Measurements from ENCODE around the gene CASP8AP2. TPM values are rescaled to one million over a fixed set of nuclear protein-coding genes. Genes with fewer than 3 reads are reported as not detected.
A peak's percentile ranks its signal among the peaks of the same experiment; 100 is the strongest.
"Not testable (repeated sequence)": the region's sequence is repeated elsewhere in the genome, so short reads cannot be mapped to it uniquely, and the experiment has no call there.

CASP8AP2 gene
- total and polyA plus RNA-seq, 4 donors = 7.1 to 20.6 (median 12.1) TPM

- H3K27ac ChIP-seq (ENCODE audit: low read depth in 1 of 2, low read length in 2 of 2) = no peak overlapping the region
- intact Hi-C loops (cut with DNase I) = no loop called here
- no peak overlapping the region for H3K4me3 ChIP-seq (ENCODE audit: low read length in 2 of 2)
- WGBS, 2 donors = 88 to 91% methylated on average over 3 of the region's 3 CpGs
- no peaks in the 10 kb centered on the region for H3K4me1 ChIP-seq (ENCODE audit: control insufficient read depth in 1 of 2, insufficient read depth in 2 of 2, low read length in 2 of 2)
- H3K27me3 ChIP-seq (ENCODE audit: control insufficient read depth in 1 of 2, insufficient read depth in 2 of 2, low read length in 1 of 2) = no peaks in the 10 kb centered on the region
- H3K9me3 ChIP-seq (ENCODE audit: control insufficient read depth, low read length) = no peaks in the 10 kb centered on the region
- DNase-seq (no peak), ATAC-seq (ENCODE audit: low FRiP score) (no peak)
- peaks cover 0 to 4% of the 10 kb centered on the region in 2 donors for H3K36me3 ChIP-seq (ENCODE audit: control insufficient read depth in 1 of 2, insufficient read depth in 2 of 2, low read length in 1 of 2)
These were observed 22.1 kb upstream of the CASP8AP2 start for GRCh38 chr6:89807581-89807980.

DNA sequence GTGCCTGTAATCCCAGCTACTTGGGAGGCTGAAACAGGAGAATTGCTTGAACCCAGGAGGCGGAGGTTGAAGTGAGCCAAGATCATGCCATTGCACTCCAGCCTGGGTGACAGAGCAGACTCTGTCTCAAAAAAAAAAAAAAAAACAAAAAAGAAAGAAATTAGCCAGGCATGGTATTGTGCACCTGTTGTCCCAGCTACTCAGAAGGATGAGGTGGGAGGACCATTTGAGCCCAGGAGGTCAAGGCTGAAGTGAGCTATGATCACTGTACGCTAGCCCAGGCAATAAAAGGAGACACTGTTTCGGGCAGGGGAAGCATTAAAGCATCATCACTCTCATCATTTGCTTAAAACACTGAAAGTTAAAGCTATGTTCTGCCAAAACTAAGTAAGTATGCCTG is 16.3 kb upstream of the CASP8AP2 start:
- 95 to 96% methylated on average over 3 of the region's 3 CpGs for WGBS, 2 donors
- intact Hi-C loops (cut with DNase I); ATAC-seq (ENCODE audit: low FRiP score): not testable (repeated sequence)

DNA sequence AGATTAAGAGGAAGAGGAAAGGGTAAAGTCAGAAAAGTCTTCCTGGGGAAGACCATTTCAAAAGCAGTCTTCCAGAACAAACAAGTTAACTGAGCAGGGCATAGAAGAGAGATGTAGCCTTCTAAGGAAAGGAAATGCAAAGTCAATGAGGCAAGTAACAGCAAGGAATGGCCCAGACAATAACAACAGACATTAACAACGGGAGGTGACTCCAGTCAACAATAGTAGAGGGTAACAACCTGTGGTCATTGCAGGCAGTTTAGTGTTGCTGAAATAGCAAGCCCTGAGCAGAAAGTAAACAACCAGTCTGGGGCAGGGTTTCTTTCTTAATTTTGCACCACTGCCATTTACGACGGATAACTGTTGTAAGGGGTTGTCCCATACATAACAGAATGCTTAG is 12.2 kb upstream of the CASP8AP2 start:
- Histone ChIP-seq H3K27ac (ENCODE audit: low read depth in 1 of 2, low read length in 2 of 2) (no peak overlapping the region), H3K36me3 (ENCODE audit: control insufficient read depth in 1 of 2, insufficient read depth in 2 of 2, low read length in 1 of 2) (no peaks in the 10 kb centered on the region), H3K4me1 (ENCODE audit: control insufficient read depth in 1 of 2, insufficient read depth in 2 of 2, low read length in 2 of 2) (no peaks in the 10 kb centered on the region), H3K9me3 (ENCODE audit: control insufficient read depth, low read length) (no peaks in the 10 kb centered on the region), H3K4me3 (ENCODE audit: low read length in 2 of 2) (no peak overlapping the region), H3K27me3 (ENCODE audit: control insufficient read depth in 1 of 2, insufficient read depth in 2 of 2, low read length in 1 of 2) (no peaks in the 10 kb centered on the region)
- no peak for DNase-seq
- ATAC-seq (ENCODE audit: low FRiP score) = no peak
- 49 to 61% methylated on average over 3 of the region's 3 CpGs for WGBS, 2 donors
- intact Hi-C loops (cut with DNase I) = no loop called here

More for the DNA sequence above, 16.3 kb upstream of the CASP8AP2 start:
- not testable (repeated sequence) for H3K27me3 ChIP-seq (ENCODE audit: control insufficient read depth in 1 of 2, insufficient read depth in 2 of 2, low read length in 1 of 2); H3K9me3 ChIP-seq (ENCODE audit: control insufficient read depth, low read length); DNase-seq; H3K27ac ChIP-seq (ENCODE audit: low read depth in 1 of 2, low read length in 2 of 2); H3K4me3 ChIP-seq (ENCODE audit: low read length in 2 of 2); H3K4me1 ChIP-seq (ENCODE audit: control insufficient read depth in 1 of 2, insufficient read depth in 2 of 2, low read length in 2 of 2); H3K36me3 ChIP-seq (ENCODE audit: control insufficient read depth in 1 of 2, insufficient read depth in 2 of 2, low read length in 1 of 2)

DNA sequence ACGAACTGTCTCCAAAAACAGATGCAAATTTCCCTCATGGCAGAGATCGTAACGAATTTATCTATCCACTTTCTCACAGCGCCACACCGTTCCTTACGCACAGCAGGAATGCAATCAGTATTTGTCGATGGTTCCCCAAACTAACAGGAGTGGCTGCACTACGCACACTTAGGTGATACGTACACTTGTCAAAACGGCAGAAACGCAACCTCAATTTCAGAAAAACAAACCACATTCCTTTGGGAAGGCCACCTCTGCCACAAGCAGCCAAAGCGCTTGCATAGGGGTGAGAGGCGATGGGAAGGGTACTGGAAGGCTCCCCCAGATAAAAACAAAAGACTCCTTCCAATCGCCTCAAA is 10.7 kb upstream of the CASP8AP2 start:
- intact Hi-C loops (cut with DNase I) = no loop called here
- no peak for ATAC-seq (ENCODE audit: low FRiP score)
- H3K9me3 ChIP-seq (ENCODE audit: control insufficient read depth, low read length) = no peaks in the 10 kb centered on the region

GRCh38 chr6:89819336-89820130 is 10.1 kb upstream of the CASP8AP2 start, which contains the start of gene MDN1:
MDN1 (minus strand) TSS chr6:89819794; CDS start chr6:89819607, 187 bp downstream.
- Histone ChIP-seq H3K36me3 (ENCODE audit: control insufficient read depth in 1 of 2, insufficient read depth in 2 of 2, low read length in 1 of 2) (no peaks in the 10 kb centered on the region), H3K27me3 (ENCODE audit: control insufficient read depth in 1 of 2, insufficient read depth in 2 of 2, low read length in 1 of 2) (no peaks in the 10 kb centered on the region), H3K4me1 (ENCODE audit: control insufficient read depth in 1 of 2, insufficient read depth in 2 of 2, low read length in 2 of 2) (no peaks in the 10 kb centered on the region), H3K4me3 (ENCODE audit: low read length in 2 of 2) (peak within 1 kb of the TSS; percentile 63 to 64), H3K27ac (ENCODE audit: low read depth in 1 of 2, low read length in 2 of 2) (peak within 1 kb of the TSS in 1 of 2 donors; percentile 73), H3K9me3 (ENCODE audit: control insufficient read depth, low read length) (no peaks in the 10 kb centered on the region)
- 0% methylated on average over 65 of the region's 65 CpGs for WGBS, 2 donors
- intact Hi-C loops (cut with DNase I) = loop anchor here in 1 of 2 donors (10.0 kb wide), 1 partner anchor 765 kb away; the partner anchor contains the start of gene MAP3K7
- DNase-seq (peak; percentile 94 to 96), ATAC-seq (ENCODE audit: low FRiP score) (peak; percentile 99)

More for the DNA sequence above, 10.7 kb upstream of the CASP8AP2 start:
- Histone ChIP-seq H3K27ac (ENCODE audit: low read depth in 1 of 2, low read length in 2 of 2) (peak overlapping the region in 1 of 2 donors; percentile 73), H3K4me1 (ENCODE audit: control insufficient read depth in 1 of 2, insufficient read depth in 2 of 2, low read length in 2 of 2) (no peaks in the 10 kb centered on the region), H3K27me3 (ENCODE audit: control insufficient read depth in 1 of 2, insufficient read depth in 2 of 2, low read length in 1 of 2) (no peaks in the 10 kb centered on the region), H3K36me3 (ENCODE audit: control insufficient read depth in 1 of 2, insufficient read depth in 2 of 2, low read length in 1 of 2) (no peaks in the 10 kb centered on the region), H3K4me3 (ENCODE audit: low read length in 2 of 2) (peak overlapping the region; percentile 63 to 64)
- WGBS, 2 donors = 0% methylated on average over 14 of the region's 14 CpGs
- no peak for DNase-seq

- no peaks in the 10 kb centered on the region for H3K36me3 ChIP-seq (ENCODE audit: control insufficient read depth in 1 of 2, insufficient read depth in 2 of 2, low read length in 1 of 2)
- ATAC-seq (ENCODE audit: low FRiP score) (no peak), DNase-seq (no peak)
- 4 to 11% methylated on average over 6 of the region's 6 CpGs for WGBS, 2 donors
- peaks cover 1 to 3% of the 10 kb centered on the region in 2 donors for H3K4me1 ChIP-seq (ENCODE audit: control insufficient read depth in 1 of 2, insufficient read depth in 2 of 2, low read length in 2 of 2)
- H3K4me3 ChIP-seq (ENCODE audit: low read length in 2 of 2) = no peak overlapping the region
- H3K27ac ChIP-seq (ENCODE audit: low read depth in 1 of 2, low read length in 2 of 2) = peak overlapping the region; percentile 78
- intact Hi-C loops (cut with DNase I) = loop anchor here in 1 of 2 donors (10.0 kb wide), 1 partner anchor 759 kb away; the partner anchor contains the start of gene MAP3K7
- H3K9me3 ChIP-seq (ENCODE audit: control insufficient read depth, low read length) = no peaks in the 10 kb centered on the region
- H3K27me3 ChIP-seq (ENCODE audit: control insufficient read depth in 1 of 2, insufficient read depth in 2 of 2, low read length in 1 of 2) = no peaks in the 10 kb centered on the region
These were observed 3.6 kb upstream of the CASP8AP2 start for GRCh38 chr6:89826029-89826528.

- intact Hi-C loops (cut with DNase I) = loop anchor here in 1 of 2 donors (10.0 kb wide), 1 partner anchor 756 kb away; the partner anchor contains the start of gene MAP3K7
- not testable (repeated sequence) for DNase-seq; H3K9me3 ChIP-seq (ENCODE audit: control insufficient read depth, low read length); H3K36me3 ChIP-seq (ENCODE audit: control insufficient read depth in 1 of 2, insufficient read depth in 2 of 2, low read length in 1 of 2); H3K4me1 ChIP-seq (ENCODE audit: control insufficient read depth in 1 of 2, insufficient read depth in 2 of 2, low read length in 2 of 2); H3K27me3 ChIP-seq (ENCODE audit: control insufficient read depth in 1 of 2, insufficient read depth in 2 of 2, low read length in 1 of 2); ATAC-seq (ENCODE audit: low FRiP score)
- Histone ChIP-seq H3K27ac (ENCODE audit: low read depth in 1 of 2, low read length in 2 of 2) (peak overlapping the region in 1 of 2 donors; percentile 95), H3K4me3 (ENCODE audit: low read length in 2 of 2) (peak overlapping the region; percentile 58 to 65)
- WGBS, 2 donors = 62 to 65% methylated on average over 13 of the region's 13 CpGs
These were observed 1.1 kb upstream of the CASP8AP2 start for GRCh38 chr6:89828475-89828987.

GRCh38 chr6:89828988-89829471 is 650 bp upstream of the CASP8AP2 start:
- H3K9me3 ChIP-seq (ENCODE audit: control insufficient read depth, low read length) = no peaks in the 10 kb centered on the region
- 4 to 9% methylated on average over 18 of the region's 18 CpGs for WGBS, 2 donors
- no peak for DNase-seq
- H3K36me3 ChIP-seq (ENCODE audit: control insufficient read depth in 1 of 2, insufficient read depth in 2 of 2, low read length in 1 of 2) = no peaks in the 10 kb centered on the region
- peaks cover 1 to 3% of the 10 kb centered on the region in 2 donors for H3K4me1 ChIP-seq (ENCODE audit: control insufficient read depth in 1 of 2, insufficient read depth in 2 of 2, low read length in 2 of 2)
- peak overlapping the region; percentile 68 to 95 for H3K27ac ChIP-seq (ENCODE audit: low read depth in 1 of 2, low read length in 2 of 2)
- H3K4me3 ChIP-seq (ENCODE audit: low read length in 2 of 2) = peak overlapping the region; percentile 58 to 65
- peak; percentile 39 for ATAC-seq (ENCODE audit: low FRiP score)
- H3K27me3 ChIP-seq (ENCODE audit: control insufficient read depth in 1 of 2, insufficient read depth in 2 of 2, low read length in 1 of 2) = no peaks in the 10 kb centered on the region
- intact Hi-C loops (cut with DNase I) = loop anchor here in 1 of 2 donors (10.0 kb wide), 1 partner anchor 756 kb away; the partner anchor contains the start of gene MAP3K7

All from aorta (tissue), 5 donors.